ENCODE measurements around the gene NRN1. TPM values are rescaled to one million over a fixed set of nuclear protein-coding genes. Genes with fewer than 3 reads are reported as not detected.

The NRN1 gene
- total and polyA plus RNA-seq, 2 donors from 2014 or later = 6.4 to 8.5 TPM

DNA sequence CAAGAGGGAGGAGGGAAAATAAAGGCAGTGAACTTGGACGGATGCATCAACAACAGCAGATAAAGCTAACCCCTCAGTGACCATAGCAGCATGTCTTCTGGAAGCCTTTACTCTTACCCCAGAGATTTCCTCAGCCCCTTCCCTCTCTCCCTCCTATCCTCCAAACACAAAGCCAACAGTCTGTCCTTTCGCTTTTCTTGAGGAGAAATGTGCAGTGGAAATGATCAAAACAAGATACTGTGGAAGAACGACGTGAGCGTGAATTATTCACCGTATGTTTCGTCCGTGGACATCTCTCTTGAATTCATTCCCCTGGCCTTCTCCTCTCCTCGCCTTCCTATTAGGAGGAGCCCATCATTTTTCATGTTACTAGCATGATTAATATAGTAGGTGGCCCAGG is 8.5 kb downstream of the NRN1 start:
- Histone ChIP-seq H3K4me1 (ENCODE audit: control insufficient read depth in 2 of 3, insufficient read depth in 2 of 3, low read depth in 1 of 3, low read length in 3 of 3) (peaks cover 0 to 13% (median 4%) of the 10 kb centered on the region in 3 donors), H3K27me3 (ENCODE audit: control insufficient read depth, insufficient read depth, low read length) (peaks cover 73% of the 10 kb centered on the region), H3K9me3 (ENCODE audit: control insufficient read depth in 2 of 3, insufficient read depth in 1 of 3, low read length in 3 of 3) (no peaks in the 10 kb centered on the region), H3K27ac (ENCODE audit: low read depth in 2 of 2, low read length in 2 of 2) (no peak overlapping the region), H3K36me3 (ENCODE audit: control insufficient read depth in 2 of 3, insufficient read depth in 3 of 3, low read length in 3 of 3) (no peaks in the 10 kb centered on the region), H3K9ac (ENCODE audit: low read length in 3 of 3) (no peak overlapping the region), H3K4me3 (ENCODE audit: low read length in 3 of 3) (no peak overlapping the region)
- intact Hi-C loops (cut with DNase I) = no loop called here
- FAIRE-seq = no peak
- no peak for TF ChIP-seq CTCF (IDR thresholded peaks at IDR 0.05; ENCODE audit: borderline replicate concordance, extremely low read depth, insufficient read depth)
- peak in 1 of 5 donors; percentile 56 for DNase-seq

GRCh38 chr6:5997420-5997987 is 9.2 kb downstream of the NRN1 start:
- Histone ChIP-seq H3K27ac (ENCODE audit: low read depth in 2 of 2, low read length in 2 of 2) (peak overlapping the region; percentile 43 to 63), H3K4me1 (ENCODE audit: control insufficient read depth in 2 of 3, insufficient read depth in 2 of 3, low read depth in 1 of 3, low read length in 3 of 3) (peaks cover 0 to 11% (median 4%) of the 10 kb centered on the region in 3 donors), H3K4me3 (ENCODE audit: low read length in 3 of 3) (peak overlapping the region in 2 of 3 donors; percentile 38 to 80), H3K27me3 (ENCODE audit: control insufficient read depth, insufficient read depth, low read length) (peaks cover 69% of the 10 kb centered on the region), H3K36me3 (ENCODE audit: control insufficient read depth in 2 of 3, insufficient read depth in 3 of 3, low read length in 3 of 3) (no peaks in the 10 kb centered on the region), H3K9ac (ENCODE audit: low read length in 3 of 3) (peak overlapping the region in 1 of 3 donors; percentile 43), H3K9me3 (ENCODE audit: control insufficient read depth in 2 of 3, insufficient read depth in 1 of 3, low read length in 3 of 3) (no peaks in the 10 kb centered on the region)
- TF ChIP-seq CTCF (IDR thresholded peaks at IDR 0.05; ENCODE audit: borderline replicate concordance, extremely low read depth, insufficient read depth) = no peak
- FAIRE-seq (no peak), DNase-seq (peak in 4 of 5 donors; percentile 59 to 76 (median 66))
- intact Hi-C loops (cut with DNase I) = no loop called here

GRCh38 chr6:5996714-5997419 is 9.9 kb downstream of the NRN1 start:
- peak overlapping the region; percentile 16 to 43 for H3K27ac ChIP-seq (ENCODE audit: low read depth in 2 of 2, low read length in 2 of 2)
- peaks cover 65% of the 10 kb centered on the region for H3K27me3 ChIP-seq (ENCODE audit: control insufficient read depth, insufficient read depth, low read length)
- FAIRE-seq (no peak), DNase-seq (peak in 4 of 5 donors; percentile 82 to 87 (median 86))
- peak overlapping the region; percentile 62 to 80 (median 78) for H3K4me3 ChIP-seq (ENCODE audit: low read length in 3 of 3)
- peak overlapping the region in 2 of 3 donors; percentile 7 to 43 for H3K9ac ChIP-seq (ENCODE audit: low read length in 3 of 3)
- TF ChIP-seq CTCF (IDR thresholded peaks at IDR 0.05; ENCODE audit: borderline replicate concordance, extremely low read depth, insufficient read depth) = no peak
- H3K4me1 ChIP-seq (ENCODE audit: control insufficient read depth in 2 of 3, insufficient read depth in 2 of 3, low read depth in 1 of 3, low read length in 3 of 3) = peaks cover 0 to 11% (median 4%) of the 10 kb centered on the region in 3 donors
- no peaks in the 10 kb centered on the region for H3K36me3 ChIP-seq (ENCODE audit: control insufficient read depth in 2 of 3, insufficient read depth in 3 of 3, low read length in 3 of 3)
- intact Hi-C loops (cut with DNase I) = no loop called here
- no peaks in the 10 kb centered on the region for H3K9me3 ChIP-seq (ENCODE audit: control insufficient read depth in 2 of 3, insufficient read depth in 1 of 3, low read length in 3 of 3)

Measured in kidney (tissue), 14 donors.